ENCODE data around the gene CDC42. TPM values are rescaled to one million over a fixed set of nuclear protein-coding genes. Genes with fewer than 3 reads are reported as not detected.
A peak's percentile ranks its signal among the peaks of the same experiment; 100 is the strongest.

Gene CDC42
- total and polyA plus RNA-seq, 2 of the 13 experiments (the other 11 are each of a cell fraction or from before 2014, with no cell fraction given): 138 to 237 TPM

GRCh38 chr1:22025368-22026155 is 26.9 kb upstream of the CDC42 start (continued):
- TF ChIP-seq, protein P1, sequence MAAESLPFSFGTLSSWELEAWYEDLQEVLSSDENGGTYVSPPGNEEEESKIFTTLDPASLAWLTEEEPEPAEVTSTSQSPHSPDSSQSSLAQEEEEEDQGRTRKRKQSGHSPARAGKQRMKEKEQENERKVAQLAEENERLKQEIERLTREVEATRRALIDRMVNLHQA (CRISPR knock-in tag; IDR thresholded peaks at IDR 0.05): no peak
- TF ChIP-seq MTA1 (CRISPR knock-in tag; IDR thresholded peaks at IDR 0.05; ENCODE audit: borderline replicate concordance): no peak
- no peak; the same call in 1 of the 2 replicates for TF ChIP-seq KLF9 (CRISPR knock-in tag; IDR thresholded peaks at IDR 0.05; ENCODE audit: low read depth)
- TF ChIP-seq ATF7-NPFF (CRISPR knock-in tag; IDR thresholded peaks at IDR 0.05; ENCODE audit: low read depth): peak; percentile 83
- TF ChIP-seq, protein P2, sequence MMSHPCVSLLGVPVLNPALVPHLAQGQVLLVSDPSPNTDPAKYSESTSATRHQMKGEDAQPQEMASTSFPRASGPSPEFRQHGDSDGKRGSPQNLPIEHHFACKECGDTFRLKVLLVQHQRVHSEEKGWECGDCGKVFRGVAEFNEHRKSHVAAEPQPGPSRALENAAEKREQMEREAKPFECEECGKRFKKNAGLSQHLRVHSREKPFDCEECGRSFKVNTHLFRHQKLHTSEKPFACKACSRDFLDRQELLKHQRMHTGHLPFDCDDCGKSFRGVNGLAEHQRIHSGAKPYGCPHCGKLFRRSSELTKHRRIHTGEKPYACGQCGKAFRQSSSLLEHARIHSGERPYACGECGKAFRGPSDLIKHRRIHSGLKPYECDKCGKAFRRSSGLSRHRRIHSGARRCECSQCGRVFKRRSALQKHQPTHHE (CRISPR knock-in tag; IDR thresholded peaks at IDR 0.05; ENCODE audit: borderline replicate concordance): no peak; the same call in 1 of the 2 replicates
- no peak for TF ChIP-seq ZFP36L1 (CRISPR knock-in tag; IDR thresholded peaks at IDR 0.05)
- TF ChIP-seq ISL2 (CRISPR knock-in tag; IDR thresholded peaks at IDR 0.05): peak; percentile 60; the same call in 1 of the 2 replicates
- no peak for TF ChIP-seq YY1 (IDR thresholded peaks at IDR 0.05; ENCODE audit: insufficient read depth, insufficient replicate concordance, low read depth, low read length)
- TF ChIP-seq KDM1A (CRISPR knock-in tag; IDR thresholded peaks at IDR 0.05): no peak
- peak; percentile 79 for TF ChIP-seq DMAP1 (CRISPR knock-in tag; IDR thresholded peaks at IDR 0.05)
- no peak for TF ChIP-seq CBX1 (IDR thresholded peaks at IDR 0.05; ENCODE audit: low read depth)
- TF ChIP-seq PITX1 (CRISPR knock-in tag; IDR thresholded peaks at IDR 0.05): peak; percentile 52; the same call in 1 of the 2 replicates
- no peak for TF ChIP-seq CHD4 (IDR thresholded peaks at IDR 0.05; ENCODE audit: borderline replicate concordance, low read length)
- TF ChIP-seq TFDP1 (CRISPR knock-in tag; IDR thresholded peaks at IDR 0.05; ENCODE audit: borderline replicate concordance): peak; percentile 86
- TF ChIP-seq DNMT1 (CRISPR knock-in tag; IDR thresholded peaks at IDR 0.05): no peak
- peak; percentile 66; the same call in 1 of the 2 replicates for TF ChIP-seq TBX2 (CRISPR knock-in tag; IDR thresholded peaks at IDR 0.05; ENCODE audit: borderline replicate concordance)
- TF ChIP-seq ZNF850 (CRISPR knock-in tag; conservative IDR thresholded peaks at IDR 0.05): no peak
- no peak for TF ChIP-seq ZNF484 (CRISPR knock-in tag; IDR thresholded peaks at IDR 0.05; ENCODE audit: borderline replicate concordance, low read depth)
- TF ChIP-seq, protein P3, sequence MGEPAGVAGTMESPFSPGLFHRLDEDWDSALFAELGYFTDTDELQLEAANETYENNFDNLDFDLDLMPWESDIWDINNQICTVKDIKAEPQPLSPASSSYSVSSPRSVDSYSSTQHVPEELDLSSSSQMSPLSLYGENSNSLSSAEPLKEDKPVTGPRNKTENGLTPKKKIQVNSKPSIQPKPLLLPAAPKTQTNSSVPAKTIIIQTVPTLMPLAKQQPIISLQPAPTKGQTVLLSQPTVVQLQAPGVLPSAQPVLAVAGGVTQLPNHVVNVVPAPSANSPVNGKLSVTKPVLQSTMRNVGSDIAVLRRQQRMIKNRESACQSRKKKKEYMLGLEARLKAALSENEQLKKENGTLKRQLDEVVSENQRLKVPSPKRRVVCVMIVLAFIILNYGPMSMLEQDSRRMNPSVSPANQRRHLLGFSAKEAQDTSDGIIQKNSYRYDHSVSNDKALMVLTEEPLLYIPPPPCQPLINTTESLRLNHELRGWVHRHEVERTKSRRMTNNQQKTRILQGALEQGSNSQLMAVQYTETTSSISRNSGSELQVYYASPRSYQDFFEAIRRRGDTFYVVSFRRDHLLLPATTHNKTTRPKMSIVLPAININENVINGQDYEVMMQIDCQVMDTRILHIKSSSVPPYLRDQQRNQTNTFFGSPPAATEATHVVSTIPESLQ (CRISPR knock-in tag; conservative IDR thresholded peaks at IDR 0.05): no peak
- TF ChIP-seq, protein P4, sequence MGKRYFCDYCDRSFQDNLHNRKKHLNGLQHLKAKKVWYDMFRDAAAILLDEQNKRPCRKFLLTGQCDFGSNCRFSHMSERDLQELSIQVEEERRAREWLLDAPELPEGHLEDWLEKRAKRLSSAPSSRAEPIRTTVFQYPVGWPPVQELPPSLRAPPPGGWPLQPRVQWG (CRISPR knock-in tag; IDR thresholded peaks at IDR 0.05; ENCODE audit: borderline replicate concordance, low read depth): no peak
- no peak for TF ChIP-seq MIER2 (CRISPR knock-in tag; IDR thresholded peaks at IDR 0.05)
- TF ChIP-seq SRSF1 (optimal IDR thresholded peaks at IDR 0.05; ENCODE audit: low read depth, low read length): peak; percentile 89
- no peak for TF ChIP-seq MATR3 (CRISPR knock-in tag; IDR thresholded peaks at IDR 0.05)
- TF ChIP-seq RFX3 (CRISPR knock-in tag; IDR thresholded peaks at IDR 0.05): no peak
- no peak for TF ChIP-seq NFYB (CRISPR knock-in tag; IDR thresholded peaks at IDR 0.05)
- TF ChIP-seq ZNF598 (CRISPR knock-in tag; IDR thresholded peaks at IDR 0.05; ENCODE audit: borderline replicate concordance): no peak
- TF ChIP-seq SSRP1 (CRISPR knock-in tag; IDR thresholded peaks at IDR 0.05): no peak

All from HepG2 (cell line).